GM21528 (cell line): ENCODE data around the gene DLG2.

Experiments used
- ATAC-seq: cut with Tn5 transposase; IDR thresholded peaks from one replicate; pipeline ENCODE4 v1.9.1; 2021; ENCODE audit warnings: mild to moderate bottlenecking, moderate library complexity; ENCODE audit not compliant: unreplicated experiment, low FRiP score

Gene DLG2

DNA sequence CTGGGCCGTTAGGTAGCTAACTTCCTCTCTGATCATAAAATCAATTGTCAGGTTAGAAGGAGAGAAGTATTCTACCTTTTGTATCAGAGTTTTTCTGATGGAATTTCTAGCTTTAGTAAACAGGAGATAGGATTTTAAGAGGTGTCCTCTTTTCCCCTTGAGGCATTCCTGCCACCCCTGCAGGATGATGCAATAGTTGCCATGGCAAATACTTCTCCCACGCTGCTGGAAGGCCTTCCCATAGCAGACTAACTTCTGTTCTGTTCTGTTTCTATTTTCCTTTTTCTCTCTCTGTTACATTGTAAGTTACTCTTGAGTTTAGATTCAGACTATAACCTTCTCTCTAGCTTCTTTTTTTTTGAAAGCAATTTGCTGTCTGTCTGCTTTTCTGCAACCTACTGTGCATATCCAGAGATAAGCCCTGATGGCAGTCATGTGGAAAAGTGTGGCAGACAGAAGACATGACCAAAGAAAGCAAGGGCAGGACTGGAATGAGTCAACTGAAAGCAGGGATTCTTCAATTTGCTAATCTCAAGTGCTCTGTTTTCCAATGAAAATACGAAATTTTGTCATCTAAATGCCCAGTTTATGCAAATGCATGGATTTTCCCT, 679.1 kb downstream of the DLG2 start:
- no peak for ATAC-seq

DNA sequence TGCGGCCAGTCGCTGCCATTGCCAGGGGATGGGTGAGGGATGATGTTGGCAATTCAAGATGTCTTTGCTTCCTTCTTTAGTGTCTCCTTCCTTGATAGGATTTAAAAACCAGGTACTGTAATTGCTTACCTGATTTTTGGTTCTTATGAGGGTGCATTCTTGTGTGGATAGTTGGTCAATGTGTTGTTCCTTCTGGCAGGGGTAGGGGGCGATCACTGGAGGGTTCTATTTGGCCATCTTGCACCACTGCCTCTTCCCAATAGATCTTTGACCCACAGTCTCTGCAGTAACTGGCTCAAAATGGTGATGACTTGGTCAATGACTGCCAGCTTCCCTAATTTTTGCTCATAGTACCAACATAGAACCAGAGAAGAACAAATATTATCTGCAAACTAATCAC, 680.1 kb downstream of the DLG2 start:
- no peak for ATAC-seq

DNA sequence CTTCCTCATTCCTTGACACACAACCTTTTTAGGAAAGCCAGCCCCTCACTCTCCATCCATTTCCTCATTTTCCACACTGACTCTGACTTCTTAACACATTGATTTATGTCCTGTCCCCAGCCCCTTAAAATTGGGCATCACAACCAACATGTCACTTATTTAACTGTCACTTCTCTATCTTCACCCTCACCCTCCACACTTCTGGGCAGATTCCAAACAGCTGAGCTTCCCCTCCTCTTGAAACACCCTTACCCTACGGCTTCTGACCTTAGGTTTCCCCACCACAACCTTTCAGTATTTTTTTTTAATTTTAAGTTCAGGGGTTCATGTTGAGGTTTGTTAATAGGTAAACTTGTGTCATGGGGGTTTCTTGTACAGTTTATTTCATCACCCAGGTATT, 696.3 kb downstream of the DLG2 start:
- no peak for ATAC-seq

DNA sequence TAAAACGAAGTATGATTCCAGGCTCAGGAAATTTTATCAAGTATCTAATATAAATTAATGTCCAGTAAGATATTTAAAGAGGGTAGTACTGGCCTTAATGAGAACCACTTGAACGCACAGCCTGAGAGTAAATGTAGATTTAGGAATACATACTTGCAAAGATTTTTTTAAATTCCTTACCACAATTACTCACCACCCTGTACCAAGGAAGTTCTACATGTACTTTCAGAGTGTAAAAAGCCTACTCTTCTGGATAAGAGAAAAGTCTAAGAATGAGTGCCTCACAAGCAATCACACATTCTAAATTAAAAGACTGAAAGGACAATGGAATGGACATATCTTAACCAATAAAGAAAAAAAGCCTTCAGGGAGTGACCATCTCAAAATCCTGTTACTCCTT, 697.4 kb downstream of the DLG2 start:
- ATAC-seq: no peak

DNA sequence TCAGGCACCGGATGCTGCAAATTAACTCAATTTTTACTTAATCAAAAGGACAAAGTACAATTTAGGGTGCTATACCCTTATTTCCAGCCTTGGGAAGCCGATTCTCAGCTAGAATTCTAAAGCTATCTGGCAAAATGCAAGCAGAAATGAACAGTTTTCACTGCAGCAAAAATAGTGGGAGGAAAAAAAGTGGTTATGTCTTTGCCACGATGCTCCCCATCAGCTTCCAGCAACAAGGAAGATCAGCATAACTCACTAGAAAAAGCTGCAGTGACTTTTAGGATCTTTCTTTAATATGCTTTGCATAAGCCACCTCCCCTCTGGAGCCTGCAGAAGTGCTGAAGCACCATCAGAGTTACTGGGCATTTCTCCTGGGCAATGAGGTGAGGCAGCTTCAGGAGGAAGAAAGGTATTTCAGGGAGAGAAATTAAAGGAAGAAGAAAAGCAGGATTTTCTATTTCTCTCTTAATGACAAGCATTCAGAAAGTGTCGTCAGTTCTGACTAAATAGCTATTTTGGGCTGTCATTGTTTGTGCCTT, 702.9 kb downstream of the DLG2 start:
- ATAC-seq: no peak

DNA sequence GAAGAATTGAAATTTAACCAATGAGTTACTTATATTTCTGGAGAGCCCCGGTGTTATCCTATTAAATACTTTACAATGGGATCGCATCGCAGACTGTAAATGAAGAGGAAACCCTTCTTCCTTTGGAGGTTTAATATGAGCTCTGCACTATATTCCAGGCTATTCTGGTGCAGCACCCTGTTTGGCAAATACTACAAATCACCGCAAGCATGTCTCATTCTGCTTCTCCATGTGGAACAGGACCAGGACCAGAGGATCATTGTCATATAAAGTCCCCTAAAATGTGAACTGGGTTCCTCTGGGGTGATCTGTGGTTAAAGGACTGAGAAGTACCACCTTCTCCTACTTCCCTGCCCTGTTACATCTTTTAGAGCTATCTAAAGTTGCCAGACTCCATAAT, 703.7 kb downstream of the DLG2 start:
- ATAC-seq: no peak

DNA sequence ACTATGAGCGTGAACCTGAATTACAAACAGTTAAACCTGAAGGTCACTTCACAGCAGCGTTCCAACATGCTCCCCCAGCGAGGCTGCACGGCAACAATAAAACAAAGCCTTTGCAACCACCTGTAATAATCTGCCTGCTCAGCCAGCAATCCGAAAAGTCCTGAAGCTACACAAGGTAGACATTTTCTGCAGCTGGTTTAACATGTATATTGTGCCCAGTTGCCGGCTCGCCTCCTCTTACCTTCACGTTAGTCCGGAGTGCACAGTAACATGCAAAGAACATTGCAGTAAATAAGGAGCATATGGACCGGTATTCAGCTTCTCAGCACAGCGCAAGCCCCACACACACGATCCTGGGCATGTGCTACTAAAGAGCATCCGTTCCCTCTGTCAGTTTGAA, 704.3 kb downstream of the DLG2 start:
- ATAC-seq: no peak

DNA sequence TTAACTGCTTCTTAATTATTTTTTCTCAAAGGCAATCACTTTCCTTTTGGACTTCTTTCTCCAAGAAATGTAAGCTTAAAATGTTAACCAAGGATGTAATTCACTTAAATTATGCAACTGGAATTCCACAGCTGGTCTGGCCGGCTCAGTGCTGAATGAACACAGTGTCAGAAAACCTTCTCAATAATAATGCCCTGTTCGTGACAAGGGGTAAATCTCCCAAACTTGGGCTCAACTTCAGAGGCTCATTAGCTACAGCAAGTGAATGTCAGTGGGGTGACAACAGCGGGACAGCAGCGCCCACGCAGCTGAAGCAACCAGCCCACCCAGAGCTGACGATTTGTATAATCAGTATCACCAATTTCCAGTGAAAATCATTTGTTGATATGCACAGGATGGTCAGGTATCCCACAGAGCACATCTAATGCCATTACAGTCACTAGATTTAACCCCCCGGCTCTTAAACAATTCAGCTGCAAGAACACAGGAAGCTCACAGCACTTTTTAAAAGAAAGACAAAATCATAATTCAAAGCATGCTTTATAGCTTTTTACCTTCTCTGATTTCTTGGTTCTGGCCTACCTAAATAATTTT, 704.8 kb downstream of the DLG2 start:
- ATAC-seq: no peak

DNA sequence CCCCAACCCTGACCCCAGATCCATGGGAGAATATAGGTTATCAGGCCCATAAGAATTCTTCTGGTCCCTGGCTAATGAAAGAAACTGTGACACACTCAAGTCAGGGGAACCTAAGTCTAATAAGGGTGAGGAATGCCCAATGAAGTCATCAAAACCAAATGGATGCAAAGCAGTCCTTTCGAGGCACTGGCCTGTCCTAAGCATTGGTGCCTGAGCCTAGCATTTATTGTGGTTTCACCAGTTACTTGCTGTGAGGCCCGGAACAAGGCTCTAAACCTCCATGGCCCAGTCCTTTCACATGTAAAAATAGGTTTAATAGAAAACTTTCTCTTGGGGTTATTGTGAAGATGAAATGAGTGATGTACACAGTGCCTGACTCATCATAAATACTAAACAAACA, 712.6 kb downstream of the DLG2 start:
- ATAC-seq: no peak

DNA sequence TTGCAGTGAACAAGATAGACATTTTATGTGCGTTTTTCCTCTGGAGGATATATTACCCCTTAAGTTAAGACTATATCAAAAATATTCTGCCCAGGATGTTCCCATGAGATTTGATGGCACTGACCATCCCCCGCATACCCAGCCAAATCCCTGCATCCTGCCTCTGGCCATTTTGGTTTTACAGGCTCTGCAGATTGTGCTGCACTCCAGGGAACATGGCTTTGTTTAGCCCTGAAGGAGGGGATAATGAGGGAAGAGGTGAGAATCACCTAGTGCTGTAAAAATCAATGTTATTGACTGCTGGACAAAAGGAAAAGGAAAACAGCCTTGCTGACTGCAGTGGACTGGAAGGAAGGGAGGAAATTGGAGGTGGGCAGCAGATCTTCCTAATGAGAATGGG, 717.4 kb downstream of the DLG2 start:
- ATAC-seq: no peak

DNA sequence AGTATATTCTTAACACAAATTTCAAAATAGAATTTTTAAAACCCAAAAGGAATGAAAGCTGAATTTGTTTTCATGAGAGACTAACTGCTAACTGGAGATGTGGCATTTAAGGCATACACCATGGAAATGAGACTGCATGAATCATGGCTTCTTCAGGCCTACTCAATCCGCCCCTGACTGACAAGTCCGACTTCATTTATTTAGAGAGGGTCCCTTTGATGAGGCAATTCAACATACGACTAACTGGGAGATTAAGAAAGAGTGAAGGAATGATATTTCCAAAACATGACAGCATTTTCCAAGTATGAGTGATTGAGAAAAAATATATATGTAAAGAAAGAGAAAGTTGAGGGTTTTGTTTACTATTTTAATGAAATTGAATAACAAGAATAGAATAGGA, 720.1 kb downstream of the DLG2 start:
- no peak for ATAC-seq

DNA sequence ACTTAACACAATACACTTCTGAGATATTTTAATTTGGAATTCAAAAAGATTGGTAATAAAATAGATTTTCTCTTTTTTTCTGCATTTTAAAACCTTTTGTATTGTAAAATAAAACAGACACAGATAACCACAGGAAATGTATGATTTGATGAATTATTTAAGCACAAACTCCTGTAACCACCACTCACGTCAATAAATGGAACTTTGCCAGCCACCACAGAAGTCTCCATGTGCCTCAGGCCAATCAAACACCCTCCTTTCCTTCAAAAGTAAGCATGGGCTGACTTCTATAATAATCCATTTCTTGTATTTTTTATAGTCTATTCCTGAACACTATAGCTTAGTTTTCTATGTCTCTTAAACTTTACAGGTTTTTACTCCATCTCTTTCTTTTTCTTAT, 721.7 kb downstream of the DLG2 start:
- no peak for ATAC-seq

DNA sequence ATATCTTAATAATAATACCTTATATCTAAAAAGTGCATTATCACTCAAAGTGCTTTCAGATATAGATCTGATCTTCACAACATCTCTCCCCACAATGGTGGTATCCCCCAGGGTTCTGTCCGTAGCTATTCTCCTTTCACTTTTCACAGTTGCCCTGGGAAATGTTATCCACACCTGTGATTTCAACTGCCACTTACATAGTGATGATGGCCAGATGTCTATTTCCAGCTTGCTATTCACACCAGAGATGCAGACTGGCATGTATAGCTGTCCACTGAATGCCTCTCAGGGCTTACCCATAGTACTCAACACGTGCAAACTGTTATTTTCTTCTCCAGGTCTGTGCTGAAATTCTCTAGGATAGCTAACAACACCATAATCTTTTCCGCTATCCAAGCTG, 724.7 kb downstream of the DLG2 start:
- ATAC-seq: no peak

DNA sequence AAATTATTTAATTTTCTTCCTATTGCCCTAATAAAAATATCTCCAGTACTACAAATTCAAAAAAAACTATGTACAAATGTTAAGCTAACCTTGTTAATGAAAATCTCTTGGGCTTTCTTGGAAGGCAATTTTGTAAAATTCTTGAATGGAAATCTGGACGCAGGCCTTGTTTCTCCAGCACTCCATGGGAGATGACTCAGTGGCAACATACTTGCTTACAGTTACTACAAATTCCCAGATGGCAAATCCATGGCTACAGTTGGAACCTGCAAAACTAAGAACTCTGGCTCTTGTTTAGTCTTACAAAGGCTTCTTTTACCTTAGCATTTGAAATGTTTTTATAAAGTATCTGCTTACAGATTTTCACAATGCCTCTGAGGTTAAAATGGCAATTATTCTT, 725.2 kb downstream of the DLG2 start:
- ATAC-seq: no peak

DNA sequence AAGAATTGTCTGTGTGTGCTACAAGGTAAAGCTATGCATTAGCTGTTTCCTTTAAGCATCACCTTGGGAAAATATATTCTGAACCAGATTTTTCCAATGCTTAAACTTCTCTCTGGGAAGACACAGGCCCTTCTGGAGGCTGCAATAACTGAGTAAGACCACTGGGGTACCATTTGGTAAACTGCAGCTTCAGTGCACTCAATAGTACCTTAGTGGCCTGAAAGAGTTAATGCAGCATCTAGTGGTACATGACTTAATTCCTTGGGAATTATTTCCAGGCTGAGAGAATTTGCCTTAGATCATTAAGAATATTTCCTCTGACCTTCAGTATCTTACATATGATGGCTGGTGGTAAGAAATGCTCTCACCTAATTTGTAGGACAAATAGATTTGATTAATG, 727.4 kb downstream of the DLG2 start:
- no peak for ATAC-seq

DNA sequence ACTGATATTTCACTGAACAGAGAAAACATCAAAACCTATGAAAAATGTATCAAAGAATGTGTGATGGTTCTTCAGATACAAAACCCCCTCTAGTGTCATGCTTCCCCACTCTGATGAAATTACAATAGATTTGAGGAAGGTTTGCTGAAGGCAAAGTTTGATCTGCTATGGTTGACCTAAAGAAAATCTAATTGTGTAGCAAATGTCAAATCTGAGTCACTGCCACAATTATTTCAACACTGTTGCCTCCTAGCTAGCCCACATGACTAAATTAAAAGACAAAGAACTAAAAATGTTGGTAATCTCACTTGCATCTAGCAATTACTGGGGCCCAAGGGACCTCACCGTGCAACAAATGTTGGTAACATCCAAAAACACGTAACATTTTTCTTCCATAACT, 728.0 kb downstream of the DLG2 start:
- ATAC-seq: no peak

DNA sequence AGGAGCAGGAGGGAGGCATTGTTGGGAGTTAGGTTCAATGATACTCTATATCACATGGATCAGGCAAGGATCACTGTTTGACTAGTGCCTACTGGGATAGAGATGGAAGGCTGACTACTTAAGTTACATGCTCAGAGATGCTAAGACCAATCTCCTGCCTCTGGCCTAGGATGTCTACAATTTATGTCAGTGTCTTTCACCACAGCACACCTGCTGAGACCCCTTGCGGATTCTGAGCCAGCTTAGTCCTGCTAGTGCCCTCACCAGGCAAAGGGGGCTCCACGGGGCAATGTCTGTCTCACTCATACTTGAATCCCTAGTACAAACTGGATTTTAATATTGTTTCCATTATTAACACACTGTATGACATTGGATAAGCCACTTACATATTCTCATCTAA, 732.5 kb downstream of the DLG2 start:
- ATAC-seq: no peak

DNA sequence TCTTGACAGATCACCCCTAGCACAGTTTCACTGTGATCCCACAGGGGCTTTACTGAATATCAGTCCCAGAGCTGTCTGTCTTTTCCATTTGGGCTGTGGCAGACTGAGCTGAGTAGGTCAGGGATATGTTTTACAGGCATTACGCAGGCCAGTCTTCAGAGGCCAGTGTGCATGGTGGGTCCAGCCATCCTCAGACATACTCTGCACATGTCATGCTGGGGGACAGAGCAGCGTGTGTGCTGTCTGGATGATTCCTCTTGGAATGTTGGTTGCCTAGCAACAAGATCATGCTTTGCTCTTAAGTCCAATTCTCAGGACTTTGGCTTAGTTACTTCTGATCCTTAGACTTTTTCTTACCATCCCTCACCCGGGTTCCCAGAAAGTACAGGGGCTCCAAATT, 736.5 kb downstream of the DLG2 start:
- ATAC-seq: no peak

DNA sequence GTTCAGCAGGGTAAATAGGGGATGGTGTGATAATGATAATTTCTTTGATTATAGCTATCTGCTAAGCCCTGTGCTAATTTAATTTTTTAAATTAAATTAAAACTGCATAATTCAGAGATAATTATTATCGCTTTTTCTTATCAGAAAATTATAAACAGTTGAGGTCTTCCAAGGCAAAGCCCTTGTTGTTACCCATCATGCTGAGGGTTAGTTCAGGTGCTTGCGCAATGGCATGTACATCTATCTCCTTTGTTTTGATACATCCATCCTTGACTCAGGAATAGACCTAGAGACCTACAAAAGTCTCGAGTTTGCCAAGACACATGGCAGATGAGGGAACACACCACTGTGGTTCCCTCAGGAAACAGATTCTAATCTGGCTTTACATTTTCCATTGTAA, 737.6 kb downstream of the DLG2 start:
- no peak for ATAC-seq

DNA sequence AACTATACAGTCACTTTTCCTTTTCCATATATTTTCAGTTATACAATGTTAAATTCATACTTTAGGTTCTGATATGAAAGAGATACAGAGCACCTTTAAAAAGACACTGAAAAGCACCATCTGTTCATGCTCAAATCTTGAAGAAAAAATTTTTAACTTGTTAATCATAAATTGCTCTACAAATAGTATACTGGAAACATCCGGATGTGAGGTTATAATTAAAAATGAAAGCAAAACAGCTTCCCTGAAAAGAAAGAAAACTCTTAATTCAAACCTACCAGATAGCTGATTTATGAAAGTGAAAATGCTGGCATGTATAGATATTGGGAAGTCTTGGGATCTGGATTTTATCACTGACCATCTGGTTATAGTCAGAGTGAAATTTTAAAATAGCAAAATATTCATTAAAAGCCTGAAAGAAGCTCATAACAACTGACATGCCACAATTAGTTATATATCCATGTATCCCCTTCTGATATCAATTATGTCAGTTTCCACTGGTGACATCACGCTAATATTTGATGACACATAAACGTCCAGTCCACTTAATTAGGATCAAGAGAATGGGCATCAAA, 740.0 kb downstream of the DLG2 start:
- no peak for ATAC-seq

DNA sequence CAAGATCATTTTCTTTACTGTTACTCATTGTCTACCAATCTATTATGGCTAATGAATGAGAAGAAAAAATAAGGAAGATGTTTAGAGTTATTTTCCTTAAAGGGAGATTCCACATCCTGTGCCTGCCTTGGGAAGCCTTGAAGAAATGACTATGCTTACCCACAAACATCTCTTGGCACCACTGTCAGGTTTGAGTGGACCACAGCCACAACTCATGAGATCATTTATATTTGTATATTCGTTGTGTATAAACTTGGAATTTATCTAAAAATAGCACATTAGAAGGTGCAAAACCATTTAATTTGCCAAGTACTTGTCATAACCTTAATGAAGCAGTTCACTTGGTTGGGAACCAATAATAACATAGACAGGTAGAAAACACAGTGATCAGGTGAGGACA, 740.8 kb downstream of the DLG2 start:
- no peak for ATAC-seq

DNA sequence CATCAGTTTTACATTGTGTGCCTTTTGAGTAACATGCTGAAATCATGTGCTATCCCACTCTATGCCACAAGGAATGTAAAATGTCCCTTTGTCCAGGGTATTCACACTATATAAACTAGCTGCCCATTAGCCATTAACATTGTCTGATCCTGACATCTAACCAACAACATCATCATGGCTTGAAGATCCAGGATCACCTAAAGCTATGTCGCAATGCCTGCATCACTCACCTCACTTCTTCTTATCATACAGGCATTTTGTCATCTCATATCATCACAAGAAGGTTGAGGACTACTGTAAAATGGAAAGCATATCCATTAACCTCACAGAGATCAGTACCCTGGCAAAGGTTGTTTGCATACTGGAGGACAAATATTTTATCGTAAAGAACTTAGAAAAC, 742.3 kb downstream of the DLG2 start:
- ATAC-seq: no peak
